G401.6 (cell line): ENCODE data around the gene SLC39A13.

Experiments used
- FAIRE-seq: peaks from 2 replicates; lab custom pipeline; 2012; peaks lifted over from hg19 to GRCh38; lab: Jason Lieb, UNC

Gene SLC39A13

DNA sequence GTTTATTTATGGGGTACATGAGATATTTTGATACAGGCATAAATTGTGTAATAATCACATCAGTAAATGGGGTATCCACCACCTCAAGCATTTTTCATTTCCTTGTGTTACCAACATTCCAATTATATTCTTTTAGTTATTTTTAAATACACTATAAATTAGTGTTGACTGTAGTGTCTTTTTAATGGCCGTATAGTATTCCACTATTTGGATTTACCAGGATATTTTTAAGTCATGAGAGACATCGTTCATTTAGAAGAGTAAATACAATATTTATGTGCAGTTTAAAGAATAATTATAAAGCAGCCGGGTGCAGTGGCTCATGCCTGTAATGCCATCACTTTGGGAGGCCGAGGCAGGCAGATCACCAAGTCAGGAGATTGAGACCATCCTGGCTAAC, 23.9 kb upstream of the SLC39A13 start:
- no peak for FAIRE-seq

DNA sequence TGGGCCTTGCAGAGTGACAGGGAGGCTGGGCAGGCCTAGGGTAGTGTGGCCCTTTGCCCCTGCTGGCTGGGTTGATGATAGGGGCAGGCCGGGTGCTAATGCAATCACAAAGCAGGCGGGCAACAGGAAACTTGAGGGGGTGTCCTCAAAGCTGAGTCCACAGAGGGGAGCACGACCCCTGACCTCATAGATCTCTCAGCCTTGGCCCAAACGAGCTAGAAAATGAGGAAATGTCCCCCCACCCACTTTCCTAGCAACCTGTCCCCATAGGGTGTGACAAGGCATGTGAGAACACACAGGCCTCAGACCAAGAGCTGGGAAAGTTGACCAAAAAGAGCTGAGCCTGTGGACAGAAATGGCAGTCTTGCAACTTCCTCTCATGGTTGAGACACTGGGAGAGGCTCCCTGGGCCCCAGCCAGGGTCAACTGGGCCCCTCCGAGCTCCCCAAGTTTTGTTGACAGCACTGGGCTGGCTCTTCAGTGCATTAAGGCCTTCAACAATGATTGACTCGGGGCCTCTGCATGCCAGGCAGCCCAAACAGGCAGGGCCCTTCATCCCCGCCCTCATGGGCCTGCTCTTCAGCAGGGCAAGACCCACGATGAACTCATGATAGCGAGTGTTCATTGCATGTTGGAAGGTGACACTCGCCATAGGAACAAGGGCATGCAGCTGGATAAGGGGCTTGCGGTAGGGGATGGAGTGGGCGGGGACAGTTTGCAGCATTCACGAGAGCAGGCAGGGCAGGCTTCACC, 20.3 kb upstream of the SLC39A13 start:
- no peak for FAIRE-seq

DNA sequence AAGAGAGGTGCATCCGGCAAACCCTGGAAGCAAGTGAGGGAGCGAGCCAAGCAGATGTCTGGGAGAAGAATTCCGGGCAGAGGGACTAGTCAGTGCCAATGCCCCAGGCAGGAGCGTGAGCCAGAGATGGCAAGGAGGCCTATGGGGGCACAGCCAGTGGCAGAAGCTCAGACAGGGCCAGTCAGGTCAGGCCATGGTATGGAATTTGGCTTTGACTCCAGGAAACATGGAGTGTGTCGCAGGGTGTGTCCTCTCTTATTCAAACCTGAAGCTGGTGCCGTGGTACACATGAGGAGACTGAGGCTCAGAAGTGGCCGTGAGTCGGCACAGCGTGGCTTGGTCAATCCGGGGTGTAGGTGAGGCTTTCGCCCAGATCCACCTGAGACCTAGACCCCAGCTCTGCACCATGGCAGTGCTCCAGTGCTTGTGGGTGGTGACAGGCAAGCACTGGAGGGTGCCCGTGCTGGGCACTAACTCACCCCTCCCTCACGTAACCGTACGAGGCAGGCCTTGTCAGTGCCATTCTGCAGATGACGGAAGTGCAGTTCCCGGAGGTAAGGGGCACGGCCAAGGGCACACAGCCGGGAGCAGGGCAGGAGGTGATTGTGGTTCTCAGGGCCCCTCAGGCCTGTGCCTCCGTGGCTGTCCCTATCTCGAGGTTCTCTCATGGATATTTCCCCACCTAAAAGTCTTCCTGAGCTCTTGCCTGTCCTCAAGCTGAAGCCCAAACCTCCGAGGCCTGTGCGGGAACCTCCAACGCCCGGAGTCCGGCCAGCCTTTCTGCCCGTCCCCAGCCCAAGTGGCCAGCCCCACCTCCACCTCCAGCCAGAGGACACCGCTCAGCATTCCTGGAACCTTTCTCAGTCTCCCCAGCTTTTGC, 19.5 kb upstream of the SLC39A13 start:
- FAIRE-seq, result no peak

DNA sequence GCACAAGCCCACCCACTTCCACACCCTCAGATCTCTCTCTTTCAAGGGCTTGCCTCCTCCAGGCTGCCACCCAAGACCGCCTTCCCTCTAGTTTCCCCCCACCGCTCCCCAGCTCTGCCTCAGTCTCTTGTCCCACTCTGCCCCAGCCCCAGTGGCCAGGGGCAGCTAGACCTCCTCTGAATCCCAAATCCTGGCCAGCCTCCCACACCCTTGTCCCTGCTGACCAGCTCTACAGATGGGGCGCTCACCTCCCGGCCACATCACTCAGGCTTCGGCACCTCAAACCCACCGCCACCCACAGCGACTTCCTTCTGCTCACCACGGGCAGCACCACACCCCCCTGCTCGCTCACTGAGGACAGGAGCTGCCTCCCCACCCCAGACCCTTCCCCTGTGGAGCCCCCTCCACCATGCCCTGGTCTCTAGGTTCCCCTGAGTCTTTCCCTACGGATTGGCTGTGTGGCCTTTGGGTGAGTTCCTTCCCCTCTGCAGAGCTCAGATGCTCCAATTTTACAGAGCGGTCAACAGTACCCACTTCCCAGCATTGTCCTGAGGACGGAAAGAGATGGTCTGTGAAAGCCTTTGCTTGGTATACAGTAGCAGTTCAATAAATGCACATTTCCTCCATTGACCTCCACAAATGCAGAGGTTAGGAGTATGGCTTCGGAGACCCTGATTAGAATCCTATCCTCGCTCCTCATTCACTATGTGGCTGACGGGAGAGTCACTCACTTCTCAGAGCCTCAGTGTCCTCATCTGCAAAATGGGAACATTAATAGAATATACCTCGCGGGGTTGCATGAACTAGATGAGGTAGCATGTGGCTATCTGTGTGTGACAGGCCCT, 18.6 kb upstream of the SLC39A13 start:
- FAIRE-seq, result no peak

DNA sequence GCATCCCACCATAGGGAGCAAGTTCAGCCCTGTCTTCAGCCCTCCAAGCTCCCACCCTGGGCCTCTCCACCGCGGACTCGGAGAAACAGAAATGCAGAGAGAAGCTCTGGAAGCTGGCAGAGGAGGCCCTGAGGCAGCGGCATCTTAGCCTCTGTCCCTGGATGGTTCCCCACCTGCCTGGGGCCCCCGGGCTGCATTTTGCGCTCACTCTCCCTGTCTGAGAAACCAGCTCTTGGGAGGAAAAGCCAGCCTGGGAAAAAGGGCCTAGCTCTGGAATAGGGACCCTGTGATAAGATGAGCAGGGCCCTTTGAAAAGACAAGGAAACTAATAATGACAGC, 18.0 kb upstream of the SLC39A13 start:
- FAIRE-seq, result no peak

DNA sequence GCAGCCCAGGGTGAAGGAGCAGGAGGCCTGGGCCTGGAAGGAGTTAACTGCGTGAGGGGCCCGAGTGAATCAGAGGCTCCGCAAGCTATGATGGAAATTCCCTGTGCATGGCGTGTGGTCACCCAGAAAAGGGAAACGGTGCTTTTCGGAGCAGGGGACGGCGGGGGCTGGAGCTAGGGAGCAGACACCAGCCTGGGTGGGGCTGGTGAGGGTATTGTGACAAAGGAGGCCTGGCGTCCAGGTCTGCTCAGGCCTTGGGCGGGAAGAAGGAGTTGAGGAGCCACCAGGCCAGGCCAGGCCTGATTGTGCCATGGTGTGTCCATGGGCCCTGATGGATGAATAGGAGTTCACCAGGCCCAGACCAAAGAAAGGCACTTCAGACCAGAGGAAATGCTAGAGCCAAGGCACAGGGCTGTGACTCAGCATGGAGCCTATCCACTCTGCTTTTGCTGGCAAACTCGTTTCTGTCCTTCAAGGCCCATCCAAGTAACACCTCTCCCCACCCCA, 17.3 kb upstream of the SLC39A13 start:
- FAIRE-seq, result no peak

DNA sequence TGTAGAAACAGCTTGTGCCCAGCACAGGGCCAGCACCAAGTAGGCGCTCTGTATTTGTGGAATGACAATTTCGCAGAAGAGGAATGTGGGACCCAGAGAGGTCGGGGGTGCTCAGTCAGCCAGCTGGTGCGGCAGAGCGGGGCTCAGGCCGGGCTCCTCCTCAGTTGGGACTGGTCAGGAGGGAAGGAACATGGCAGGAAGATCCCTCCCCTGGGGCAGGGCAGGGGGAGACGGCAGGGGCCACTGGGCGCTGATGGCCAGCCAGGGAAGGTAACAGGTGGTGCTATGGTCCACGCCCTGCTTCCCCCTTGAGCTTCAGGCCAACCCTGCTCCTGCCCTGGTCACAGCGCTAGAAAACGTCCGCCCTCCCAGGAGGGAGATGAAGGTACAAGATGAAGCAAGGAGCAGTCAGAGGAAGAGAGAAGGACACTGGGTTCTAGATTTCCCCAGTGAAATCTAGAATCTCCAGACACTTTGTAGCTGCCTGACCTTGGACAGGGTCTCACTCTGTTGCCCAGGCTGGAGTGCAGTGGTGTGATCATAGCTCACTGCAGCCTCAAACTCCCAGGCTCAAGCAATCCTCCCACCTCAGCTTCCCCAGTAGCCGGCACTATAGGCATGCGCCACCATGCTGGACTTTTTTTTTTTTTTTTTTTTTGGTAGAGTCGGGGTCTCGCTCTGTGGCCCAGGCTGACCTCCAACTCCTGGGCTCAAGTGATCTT, 16.5 kb upstream of the SLC39A13 start:
- no peak for FAIRE-seq

DNA sequence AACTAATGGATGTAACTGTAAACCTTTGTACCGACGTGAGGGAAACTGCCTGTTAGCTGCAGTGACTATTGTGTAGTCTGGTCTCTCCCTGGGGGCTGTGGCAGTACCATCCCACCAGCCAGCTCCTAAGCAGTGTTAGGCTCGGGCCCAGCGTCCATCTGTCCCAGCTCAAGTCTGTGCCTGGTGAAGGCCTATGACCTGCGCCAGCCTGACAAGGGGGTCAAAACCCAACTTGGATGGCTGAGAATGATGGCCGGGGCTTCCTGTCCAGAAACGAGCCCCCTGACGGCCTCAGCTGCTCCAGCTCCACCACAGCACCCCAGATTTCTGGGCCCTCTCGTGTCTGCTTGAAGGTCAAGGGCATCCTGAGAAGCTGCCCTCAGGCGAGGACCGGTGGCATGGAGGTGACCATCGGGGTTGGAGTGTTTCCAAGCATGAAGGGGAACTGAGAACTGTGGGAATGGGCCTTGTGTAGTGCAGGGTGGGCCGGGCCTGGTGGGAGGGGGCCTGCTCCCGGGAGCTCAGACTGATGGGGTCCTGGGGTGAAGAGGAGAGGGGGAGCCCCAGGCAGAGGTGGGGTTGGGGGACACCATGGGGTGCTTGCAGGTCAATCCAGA, 15.7 kb upstream of the SLC39A13 start:
- no peak for FAIRE-seq

DNA sequence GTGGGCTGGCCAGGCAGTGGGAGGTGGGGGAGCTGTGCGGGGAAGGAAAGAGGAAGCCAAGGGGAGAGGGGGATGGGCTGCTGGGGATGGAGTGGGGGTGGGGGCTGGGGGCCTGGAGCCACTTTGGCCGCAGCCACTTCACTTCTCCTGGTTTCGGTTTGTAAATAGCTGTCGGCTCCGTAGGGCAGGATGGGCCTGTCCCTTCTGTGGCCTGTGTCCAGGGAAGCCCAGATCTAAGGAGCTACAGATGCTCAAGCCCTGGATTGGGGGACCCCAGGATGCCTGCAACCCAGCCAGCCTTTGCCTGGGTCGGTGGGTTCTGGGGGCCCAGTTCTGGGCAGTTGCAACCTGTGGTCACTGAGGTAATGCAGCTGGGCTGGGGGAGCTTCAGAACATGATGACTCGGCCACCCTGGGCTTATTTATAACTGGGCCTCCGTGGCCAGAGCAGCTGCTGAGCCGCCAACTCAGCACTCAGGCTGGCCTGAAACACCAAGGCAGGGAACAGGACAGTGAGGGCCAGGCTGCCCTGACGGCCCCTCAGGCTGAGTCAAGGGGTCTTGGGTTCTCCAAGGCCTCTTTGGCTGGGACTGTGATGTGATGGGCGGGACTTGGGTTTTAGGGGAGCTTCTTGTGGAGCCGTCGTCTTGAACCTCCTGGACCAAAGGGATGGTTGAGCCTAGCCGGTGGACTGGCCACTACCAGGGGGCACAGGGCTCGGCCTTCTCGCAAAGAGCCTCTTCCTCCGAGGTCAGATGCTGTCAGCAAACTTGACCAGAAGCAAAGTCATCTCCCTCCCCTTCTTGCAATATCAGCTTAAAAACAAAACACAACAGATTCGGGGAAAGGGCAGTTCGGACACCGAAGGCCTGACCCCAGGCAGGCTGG, 15.0 kb upstream of the SLC39A13 start:
- no peak for FAIRE-seq

DNA sequence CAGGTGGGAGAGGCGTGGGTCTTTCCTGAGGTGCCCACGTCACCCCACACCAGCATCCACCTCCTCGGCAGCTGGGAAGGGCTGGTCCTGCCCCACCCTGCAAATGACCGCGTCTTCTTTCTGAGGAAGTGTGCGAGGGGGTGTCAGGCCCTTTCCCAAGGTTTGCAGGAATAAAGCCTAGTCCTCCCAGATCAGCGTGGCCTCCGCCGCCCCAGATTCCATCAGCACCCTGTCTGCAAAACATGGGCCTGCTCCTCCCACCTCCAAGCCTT, 14.4 kb upstream of the SLC39A13 start:
- FAIRE-seq, result no peak

DNA sequence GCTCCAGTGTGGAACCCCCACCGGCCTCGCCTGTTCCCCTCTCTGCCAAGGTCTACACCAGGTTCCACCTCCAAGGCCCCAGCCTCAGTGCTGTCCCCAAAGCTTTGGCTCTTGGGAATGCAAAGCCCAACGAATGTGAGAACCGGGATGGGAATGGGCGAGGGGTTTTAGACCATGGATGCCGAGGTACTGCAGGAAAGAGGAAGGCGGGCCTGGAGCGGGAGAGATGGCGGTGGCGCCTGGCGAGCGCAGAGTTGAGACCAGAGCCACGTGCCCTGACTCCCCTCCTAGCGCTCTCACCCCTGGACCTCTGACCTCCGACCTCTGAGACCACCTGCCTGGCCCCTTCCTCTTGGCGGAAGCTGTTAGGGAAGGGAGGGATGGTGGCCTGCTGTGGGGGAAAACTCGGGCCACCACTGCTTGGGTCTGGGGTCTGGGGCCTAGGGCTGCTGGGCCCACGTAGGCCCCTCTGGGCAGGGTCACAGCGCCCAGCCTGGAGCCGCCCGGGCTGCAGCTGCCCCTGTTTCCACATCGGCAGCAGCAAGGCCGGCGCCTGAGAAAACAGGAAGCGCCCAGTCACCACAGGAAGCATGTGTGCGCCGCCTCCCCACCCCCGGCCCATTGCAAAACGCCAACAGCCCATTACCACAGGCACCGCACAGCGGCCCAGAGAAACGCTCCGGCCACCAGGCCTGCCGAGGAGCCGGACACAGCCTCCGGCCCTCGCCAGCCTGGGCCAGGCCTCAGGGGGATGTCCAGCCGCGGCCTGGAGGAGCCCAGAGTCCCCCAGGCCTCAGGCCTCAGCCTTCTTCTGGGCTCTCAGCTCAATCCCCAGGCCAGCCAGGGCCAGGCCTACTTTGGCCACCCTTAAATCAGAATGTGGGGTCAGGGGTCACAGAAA, 13.8 kb upstream of the SLC39A13 start:
- no peak for FAIRE-seq

DNA sequence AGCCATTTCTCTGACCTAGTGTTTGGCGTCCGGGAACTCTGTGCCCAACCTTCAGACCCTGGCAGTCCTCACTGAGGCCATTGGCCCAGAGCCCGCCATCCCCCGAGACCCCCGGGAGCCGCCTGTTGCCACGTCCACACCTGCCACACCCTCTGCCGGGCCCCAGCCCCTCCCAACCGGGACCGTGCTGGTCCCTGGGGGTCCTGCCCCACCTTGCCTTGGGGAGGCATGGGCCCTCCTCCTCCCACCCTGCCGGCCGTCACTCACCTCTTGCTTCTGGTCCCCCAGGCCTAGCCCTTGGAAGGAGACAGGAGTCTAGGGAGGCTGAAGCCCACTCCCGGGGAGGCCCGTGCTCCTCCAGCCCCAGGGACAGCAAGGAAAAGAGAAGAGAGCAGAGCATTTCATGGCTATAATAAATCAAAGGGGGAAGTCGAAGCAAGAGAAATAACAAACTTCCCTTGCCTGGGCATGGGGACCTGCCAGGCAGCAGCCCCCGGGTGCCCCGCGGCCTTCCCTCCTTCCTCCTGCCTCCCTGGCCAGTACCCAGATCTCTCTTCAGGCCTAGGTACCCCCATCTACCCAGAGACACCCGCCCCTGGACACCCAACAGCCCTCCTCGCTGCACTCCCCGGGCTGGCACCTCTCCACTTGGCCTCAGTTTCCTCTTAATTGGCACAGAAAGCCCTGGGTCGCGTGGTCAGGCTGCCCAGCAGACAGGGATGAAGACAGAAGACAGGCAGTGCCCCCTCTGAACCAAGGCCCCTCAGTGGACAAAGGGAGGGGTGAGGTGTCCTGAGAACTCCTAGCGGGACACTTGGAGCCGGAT, 13.0 kb upstream of the SLC39A13 start:
- no peak for FAIRE-seq

DNA sequence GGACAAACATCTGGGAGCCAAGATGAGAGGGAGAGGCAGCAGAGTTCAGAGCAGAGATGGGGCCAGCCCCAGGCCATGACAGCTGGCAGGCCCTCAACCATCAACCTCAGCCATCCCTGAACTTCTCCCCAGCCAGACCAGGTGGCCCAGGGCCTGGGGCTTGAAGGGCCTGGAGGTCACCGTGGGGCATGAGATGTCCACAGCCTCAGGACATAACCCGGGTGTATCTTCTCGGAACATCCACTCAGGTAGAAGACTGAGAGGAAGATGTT, 12.4 kb upstream of the SLC39A13 start:
- no peak for FAIRE-seq

DNA sequence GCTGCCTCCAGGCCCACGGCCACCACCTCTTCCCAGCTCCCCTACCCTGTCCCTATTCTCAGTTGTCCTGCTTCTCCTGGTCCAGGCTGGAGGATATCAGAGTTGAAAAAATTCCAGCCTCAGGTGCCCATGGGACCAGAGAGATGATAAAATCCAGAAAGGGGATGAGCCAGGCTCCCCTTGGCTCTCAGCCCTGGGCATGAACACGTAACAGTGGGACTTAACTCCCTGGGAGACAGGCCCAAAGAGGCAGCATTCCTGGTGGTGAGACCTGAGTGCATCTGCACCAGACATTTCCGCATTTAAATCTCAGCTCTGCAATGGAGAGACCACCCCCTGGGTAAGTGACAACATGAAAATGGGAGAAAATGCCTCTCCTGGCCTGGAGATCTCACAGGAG, 10.4 kb upstream of the SLC39A13 start:
- FAIRE-seq, result no peak

DNA sequence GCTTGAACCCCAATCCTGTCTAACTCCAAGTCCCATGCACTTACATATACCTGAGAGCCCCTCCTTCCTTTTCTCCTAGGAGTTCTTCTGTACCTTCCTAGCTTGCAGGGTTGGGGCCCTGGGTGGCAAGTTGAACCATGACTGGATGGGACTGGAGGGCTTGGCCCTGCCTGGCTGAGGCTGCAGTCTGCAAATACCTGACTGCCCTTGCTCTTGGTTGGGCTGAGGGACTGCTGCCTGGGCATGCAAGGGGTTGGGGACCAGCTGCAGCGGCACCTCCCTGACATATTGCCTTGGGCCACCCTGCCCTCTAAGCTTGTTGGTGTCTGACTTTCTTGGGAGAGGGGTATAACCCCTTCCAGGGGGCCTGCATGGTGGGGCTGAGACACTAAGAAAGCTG, 9.8 kb upstream of the SLC39A13 start:
- no peak for FAIRE-seq

DNA sequence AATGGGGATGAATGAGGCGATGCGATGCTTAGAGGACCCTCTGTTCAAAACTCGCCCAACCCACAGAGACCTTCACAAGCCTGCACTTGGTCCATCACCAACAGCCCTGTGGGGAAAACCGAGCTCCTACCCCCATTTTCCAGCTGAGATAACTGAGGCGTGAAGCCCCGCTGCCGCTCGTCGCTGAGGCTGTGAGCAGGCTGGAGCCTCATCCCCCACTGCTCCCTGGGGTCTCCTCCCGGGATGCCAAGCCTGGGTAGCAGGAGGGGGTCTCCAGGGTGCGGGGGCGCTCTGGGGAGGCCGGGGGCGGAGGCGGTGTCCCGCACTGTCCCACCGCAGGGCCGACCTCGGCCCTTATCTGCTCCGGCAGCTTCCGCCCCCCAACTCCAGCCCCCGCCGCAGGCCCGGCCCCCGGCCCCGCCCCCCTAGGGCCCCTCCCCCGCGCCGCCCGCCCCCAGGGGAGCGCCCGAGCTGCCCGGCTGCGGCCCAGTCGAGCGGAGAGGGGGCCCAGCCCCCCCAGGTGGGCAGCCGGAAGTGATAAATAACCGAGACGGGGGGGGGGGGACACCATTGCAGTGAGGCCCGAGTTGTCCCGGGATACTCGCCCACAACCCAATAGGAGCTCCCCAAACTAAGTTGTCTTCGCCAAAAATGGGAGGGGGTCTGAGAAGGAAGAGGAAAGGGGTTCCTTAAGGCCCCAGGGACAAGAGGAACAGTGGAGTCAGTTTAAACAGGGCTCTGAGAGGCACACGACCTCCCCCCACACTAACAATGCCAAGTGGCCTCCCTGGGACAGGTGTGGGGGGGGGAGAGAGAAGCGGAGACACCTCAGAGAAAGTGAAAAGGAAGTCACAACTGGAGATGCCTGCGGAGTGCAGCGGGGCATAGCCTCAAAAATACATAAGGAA, 8.3 kb upstream of the SLC39A13 start:
- no peak for FAIRE-seq

DNA sequence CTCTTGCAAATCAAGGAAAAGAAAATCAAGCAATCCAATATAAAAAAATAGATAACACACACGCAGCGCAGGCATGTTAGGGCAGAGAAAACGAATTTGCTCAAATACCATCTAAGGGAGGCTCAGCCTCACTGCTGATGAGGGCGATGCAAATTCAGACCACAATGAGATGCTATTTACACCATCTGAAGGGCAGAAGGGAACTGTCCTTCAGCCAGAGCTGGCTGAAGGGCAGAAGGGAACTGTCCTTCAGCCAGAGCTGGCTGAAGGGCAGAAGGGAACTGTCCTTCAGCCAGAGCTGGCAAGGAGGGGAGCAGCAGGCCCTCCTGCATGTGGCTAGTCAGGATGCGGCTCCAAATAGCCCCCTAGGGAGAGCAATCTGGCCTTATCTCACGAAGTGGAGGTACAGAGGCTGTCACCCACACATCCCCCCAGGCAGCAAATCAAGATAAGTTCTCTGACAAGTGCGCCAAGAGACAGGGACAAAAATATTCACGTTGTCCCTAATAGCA, 7.6 kb upstream of the SLC39A13 start:
- FAIRE-seq, result no peak

DNA sequence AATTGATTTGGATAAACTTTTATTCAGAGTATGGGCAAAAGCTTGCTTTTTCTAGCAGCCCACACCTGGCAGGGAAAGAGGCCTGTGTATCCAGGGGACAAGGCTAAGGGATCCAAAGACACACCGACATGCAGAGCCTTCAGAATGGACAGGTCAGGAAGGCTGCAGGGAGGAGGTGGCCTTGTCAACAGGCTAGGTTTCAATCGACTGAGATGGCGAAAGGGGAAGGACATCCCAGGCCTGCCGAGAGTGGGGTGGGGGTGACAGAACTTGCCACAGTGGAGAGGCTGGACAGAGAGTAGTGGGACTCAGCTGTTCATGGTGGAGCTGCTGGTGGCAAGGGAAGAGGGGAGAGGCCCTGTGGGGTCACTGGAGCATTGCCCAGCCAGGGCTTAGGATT, 5.3 kb upstream of the SLC39A13 start:
- FAIRE-seq, result no peak
